ENCODE data around the gene UFD1.

DNA sequence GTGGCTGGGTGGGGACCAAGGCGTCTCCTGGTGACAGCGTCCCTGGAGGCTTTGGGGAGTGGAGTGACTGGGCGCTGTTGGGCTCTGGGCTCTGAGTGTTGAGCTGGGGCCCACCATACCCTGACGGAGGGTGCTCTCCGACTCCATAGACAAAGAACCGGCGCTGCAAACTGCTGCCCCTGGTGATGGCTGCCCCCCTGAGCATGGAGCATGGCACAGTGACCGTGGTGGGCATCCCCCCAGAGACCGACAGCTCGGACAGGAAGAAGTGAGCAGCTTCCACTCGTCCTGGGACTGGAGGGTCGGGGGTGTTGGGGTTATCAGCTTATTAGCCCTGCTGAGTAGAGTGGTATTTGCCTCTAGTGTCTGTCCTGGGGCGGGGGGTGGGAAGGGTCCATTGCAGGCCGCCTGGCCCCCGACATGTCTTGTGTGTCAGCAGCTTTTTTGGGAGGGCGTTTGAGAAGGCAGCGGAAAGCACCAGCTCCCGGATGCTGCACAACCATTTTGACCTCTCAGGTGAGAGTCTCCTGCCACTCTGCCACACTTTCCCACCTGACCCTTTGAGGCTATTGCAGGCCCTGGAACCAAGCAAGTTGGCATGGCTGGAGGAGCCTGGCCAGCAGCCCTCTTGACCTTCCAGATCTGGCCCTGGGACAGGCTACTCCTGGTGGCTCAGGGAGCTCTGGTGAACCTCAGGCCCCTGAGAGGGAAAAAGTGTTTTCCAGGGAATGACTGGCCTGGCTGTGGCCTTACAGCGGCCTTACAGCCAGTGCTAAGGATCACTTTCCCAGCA is 37.6 kb upstream of the UFD1 start:
- TF ChIP-seq, protein P1, sequence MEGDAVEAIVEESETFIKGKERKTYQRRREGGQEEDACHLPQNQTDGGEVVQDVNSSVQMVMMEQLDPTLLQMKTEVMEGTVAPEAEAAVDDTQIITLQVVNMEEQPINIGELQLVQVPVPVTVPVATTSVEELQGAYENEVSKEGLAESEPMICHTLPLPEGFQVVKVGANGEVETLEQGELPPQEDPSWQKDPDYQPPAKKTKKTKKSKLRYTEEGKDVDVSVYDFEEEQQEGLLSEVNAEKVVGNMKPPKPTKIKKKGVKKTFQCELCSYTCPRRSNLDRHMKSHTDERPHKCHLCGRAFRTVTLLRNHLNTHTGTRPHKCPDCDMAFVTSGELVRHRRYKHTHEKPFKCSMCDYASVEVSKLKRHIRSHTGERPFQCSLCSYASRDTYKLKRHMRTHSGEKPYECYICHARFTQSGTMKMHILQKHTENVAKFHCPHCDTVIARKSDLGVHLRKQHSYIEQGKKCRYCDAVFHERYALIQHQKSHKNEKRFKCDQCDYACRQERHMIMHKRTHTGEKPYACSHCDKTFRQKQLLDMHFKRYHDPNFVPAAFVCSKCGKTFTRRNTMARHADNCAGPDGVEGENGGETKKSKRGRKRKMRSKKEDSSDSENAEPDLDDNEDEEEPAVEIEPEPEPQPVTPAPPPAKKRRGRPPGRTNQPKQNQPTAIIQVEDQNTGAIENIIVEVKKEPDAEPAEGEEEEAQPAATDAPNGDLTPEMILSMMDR (IDR thresholded peaks at IDR 0.05) = no peak
- TF ChIP-seq POLR2AphosphoS5 (IDR thresholded peaks at IDR 0.05) (no peak), POLR2A (IDR thresholded peaks at IDR 0.05) (no peak)
